GM12874 (cell line): Measurements from ENCODE around the gene MPRIP.

Experiments used
- CTCF ChIP-seq: IDR thresholded peaks from 2 replicates; pipeline ENCODE4 v1.5.1; 2011; ENCODE audit warnings: low read depth, mild to moderate bottlenecking, control low read depth, low read length, moderate library complexity; ENCODE audit not compliant: insufficient read depth

The MPRIP gene

GRCh38 chr17:17069849-17070248 is 27.6 kb downstream of the MPRIP start:
- TF ChIP-seq CTCF, result no peak

GRCh38 chr17:17070931-17071330 is 28.7 kb downstream of the MPRIP start:
- TF ChIP-seq CTCF, result no peak

GRCh38 chr17:17071531-17072360 is 29.5 kb downstream of the MPRIP start:
- TF ChIP-seq CTCF, result no peak

GRCh38 chr17:17072546-17072945 is 30.3 kb downstream of the MPRIP start:
- TF ChIP-seq CTCF, result no peak

- TF ChIP-seq CTCF, result no peak
Observed at GRCh38 chr17:17073030-17073564, 30.8 kb downstream of the MPRIP start.

GRCh38 chr17:17073581-17074403 is 31.5 kb downstream of the MPRIP start:
- no peak for TF ChIP-seq CTCF

- TF ChIP-seq CTCF, result no peak
Observed at GRCh38 chr17:17075125-17075781, 33.0 kb downstream of the MPRIP start.
